GM12865 (cell line): ENCODE results near the gene FSTL4.

Source experiments
- DNase-seq: peaks from one replicate; pipeline ENCODE4 v3.0.0; 2010; ENCODE audit warnings: low read depth
- H3K4me3 ChIP-seq: 2 replicates; pipeline ENCODE4 v1.5.1; 2011; ENCODE audit warnings: mild to moderate bottlenecking, low read depth, low read length, control low read depth
- CTCF ChIP-seq: IDR thresholded peaks from 2 replicates; pipeline ENCODE4 v1.5.1; 2011; ENCODE audit warnings: low read length, control low read depth, low read depth, inconsistent platforms; ENCODE audit not compliant: insufficient read depth; ENCODE audit errors: missing control alignments

FSTL4 gene

GRCh38 chr5:133236976-133237375 is 375.4 kb downstream of the FSTL4 start:
- TF ChIP-seq CTCF = no peak
- no peak overlapping the region for H3K4me3 ChIP-seq
- DNase-seq = no peak

- DNase-seq = no peak
- no peak for TF ChIP-seq CTCF
- H3K4me3 ChIP-seq = no peak overlapping the region
These were observed 375.8 kb downstream of the FSTL4 start for GRCh38 chr5:133236541-133236951.

- DNase-seq = no peak
- no peak for TF ChIP-seq CTCF
- no peak overlapping the region for H3K4me3 ChIP-seq
These were observed 376.5 kb downstream of the FSTL4 start for GRCh38 chr5:133235696-133236426.

- TF ChIP-seq CTCF = no peak
- DNase-seq = no peak
- no peak overlapping the region for H3K4me3 ChIP-seq
These were observed 377.4 kb downstream of the FSTL4 start for GRCh38 chr5:133234911-133235310.

- no peak overlapping the region for H3K4me3 ChIP-seq
- DNase-seq = no peak
- no peak for TF ChIP-seq CTCF
These were observed 378.1 kb downstream of the FSTL4 start for GRCh38 chr5:133234273-133234672.

- no peak for DNase-seq
- H3K4me3 ChIP-seq = no peak overlapping the region
- TF ChIP-seq CTCF = no peak
These were observed 378.7 kb downstream of the FSTL4 start for GRCh38 chr5:133233616-133234015.

- no peak for DNase-seq
- H3K4me3 ChIP-seq = no peak overlapping the region
- no peak for TF ChIP-seq CTCF
These were observed 379.4 kb downstream of the FSTL4 start for GRCh38 chr5:133232911-133233310.
